SHP77 (cell line): ENCODE results near the gene OVOL1.
A peak's percentile ranks its signal among the peaks of the same experiment; 100 is the strongest.
"Not testable (repeated sequence)": the region's sequence is repeated elsewhere in the genome, so short reads cannot be mapped to it uniquely, and the experiment has no call there.

Source experiments
- DNase-seq, 2 experiments: peaks; one replicate each; lab custom pipeline; 2025; lab: John Stamatoyannopoulos, UW

OVOL1 gene

GRCh38 chr11:65786786-65787636 lies at the start of gene OVOL1:
TSS of gene OVOL1 (plus strand) at chr11:65787063. CDS start at chr11:65787374, 311 bp downstream.
- no peak for DNase-seq

- DNase-seq, result no peak
These were observed 47.8 kb upstream of the OVOL1 start for GRCh38 chr11:65739022-65739421.

GRCh38 chr11:65741185-65741584 lies 45.7 kb upstream of the OVOL1 start:
- no peak for DNase-seq

- DNase-seq, result no peak
These were observed 44.5 kb upstream of the OVOL1 start for GRCh38 chr11:65742353-65742752.

- no peak for DNase-seq
These were observed 43.2 kb upstream of the OVOL1 start for GRCh38 chr11:65743681-65744025.

- peak; percentile 49 to 56 for DNase-seq
These were observed 42.7 kb upstream of the OVOL1 start for GRCh38 chr11:65744026-65744698.

GRCh38 chr11:65744699-65745042 lies 42.2 kb upstream of the OVOL1 start:
- DNase-seq, result no peak

- DNase-seq, result no peak
These were observed 41.8 kb upstream of the OVOL1 start for GRCh38 chr11:65745049-65745448.

- DNase-seq, result not testable (repeated sequence)
These were observed 24.7 kb upstream of the OVOL1 start for GRCh38 chr11:65762169-65762568.

GRCh38 chr11:65762816-65763215 lies 24.0 kb upstream of the OVOL1 start:
- DNase-seq, result not testable (repeated sequence)

- no peak for DNase-seq
These were observed 22.4 kb upstream of the OVOL1 start for GRCh38 chr11:65764434-65764833.

- no peak for DNase-seq
These were observed 20.3 kb upstream of the OVOL1 start for GRCh38 chr11:65766535-65766934.

GRCh38 chr11:65767406-65767805 lies 19.5 kb upstream of the OVOL1 start:
- DNase-seq, result no peak

GRCh38 chr11:65767806-65768205 lies 19.1 kb upstream of the OVOL1 start:
- not testable (repeated sequence) for DNase-seq

GRCh38 chr11:65770951-65771567 lies 15.8 kb upstream of the OVOL1 start:
- no peak for DNase-seq

- no peak for DNase-seq
These were observed 15.2 kb upstream of the OVOL1 start for GRCh38 chr11:65771589-65772112.

GRCh38 chr11:65773784-65774411 lies 13.0 kb upstream of the OVOL1 start:
- DNase-seq, result no peak

- DNase-seq, result no peak
These were observed 12.1 kb upstream of the OVOL1 start for GRCh38 chr11:65774525-65775306.

GRCh38 chr11:65776196-65776595 lies 10.7 kb upstream of the OVOL1 start:
- DNase-seq, result no peak

- no peak for DNase-seq
These were observed 10.1 kb upstream of the OVOL1 start for GRCh38 chr11:65776710-65777141.

- no peak for DNase-seq
These were observed 9.6 kb upstream of the OVOL1 start for GRCh38 chr11:65777241-65777640.
